Psoas muscle (tissue), 8 donors: Measurements from ENCODE around the gene SRPK1. TPM values are rescaled to one million over a fixed set of nuclear protein-coding genes. Genes with fewer than 3 reads are reported as not detected.
"Not testable (repeated sequence)": the region's sequence is repeated elsewhere in the genome, so short reads cannot be mapped to it uniquely, and the experiment has no call there.

Experiments used
- ATAC-seq, 4 donors: fragments of 200-7000 bp; cut with Tn5 transposase; one replicate each; pipeline ENCODE4 v1.9.1; 2020; ENCODE audit warnings: moderate library complexity in 3 of 4, mild to moderate bottlenecking in 2 of 4
- DNase-seq, 2 donors: peaks; one replicate each; pipeline ENCODE4 v3.0.0-alpha.2; 2020
- H3K27ac ChIP-seq: fragments of 200-600 bp; one replicate; pipeline ENCODE4 v1.8.0; 2022
- H3K27me3 ChIP-seq, 3 donors: fragments of 200-600 bp in 1 of 3; one replicate each; pipeline versions ENCODE4 v1.6.1 to v1.8.0; 2013 to 2022; ENCODE audit warnings: low read length in 2 of 3, mild to moderate bottlenecking in 2 of 3, moderate library complexity in 1 of 3; ENCODE audit not compliant: insufficient read depth in 3 of 3
- H3K36me3 ChIP-seq, 2 donors: fragments of 200-600 bp in 1 of 2; one replicate each; pipeline versions ENCODE4 v1.6.1 to v1.8.0; 2013 to 2022; ENCODE audit warnings: low read depth in 1 of 2, mild to moderate bottlenecking in 1 of 2, moderate library complexity in 1 of 2; ENCODE audit not compliant: insufficient read depth in 1 of 2
- H3K4me1 ChIP-seq: fragments of 200-600 bp; one replicate; pipeline ENCODE4 v1.8.0; 2022
- H3K4me3 ChIP-seq: fragments of 200-600 bp; one replicate; pipeline ENCODE4 v1.8.0; 2022; ENCODE audit warnings: mild to moderate bottlenecking
- H3K9me3 ChIP-seq: fragments of 200-600 bp; one replicate; pipeline ENCODE4 v1.8.0; 2022
- CTCF ChIP-seq: fragments of 200-600 bp; IDR thresholded peaks from one replicate; pipeline ENCODE4 v1.8.0; 2022; ENCODE audit warnings: antibody characterized with exemption
- WGBS, 3 donors: extraction: QIAGEN DNeasy Blood & Tissue Kit; methylation state at CpG; one replicate each; pipeline versions ENCODE4 v1.1.6 to v1.1.7; 2013; 5-methylcytosine and 5-hydroxymethylcytosine counted together
- intact Hi-C, 2 donors: fragments of 100-400 bp; cut with DNase I; formaldehyde crosslinking; loops; one replicate each; pipeline versions ENCODE4 v1.11.0 to v1.14.2; 2022
- polyA plus RNA-seq, 3 donors: library from polyadenylated mRNA; stranded (reverse); fragments of 200-250 nt; gene quantifications; one replicate each; pipeline ENCODE4 v1.2.3, GENCODE V29; 2013
- total RNA-seq, 4 donors: library from RNA; stranded (reverse); fragmentation: NEBNext Ultra II Directional in 2 of 4; extraction: Animal tissue kit (Norgen Biotek cat#: 25700) in 2 of 4; gene quantifications; one replicate each; pipeline versions ENCODE4 v1.2.1 to v1.2.4, GENCODE V29; 2021 to 2023
- donor health status: healthy with polysubstance abuse.
- donor health status: DM: no; HTN: no; CAD: no; lungs with moderate emphysema.
- donor health status: Bipolar disorder and iron deficiency.
- donor health status: healthy.
- donor health status: DM: yes; HTN: yes; CAD: no.
- donor health status: DM: no; HTN: no; CAD: no.
- donor health status: DM: no; HTN: no; CAD: no.
- donor health status: DM: yes; HTN: yes; CAD: no.

SRPK1 gene
- total and polyA plus RNA-seq, 7 donors = 12.2 to 46.9 (median 25.7) TPM

DNA sequence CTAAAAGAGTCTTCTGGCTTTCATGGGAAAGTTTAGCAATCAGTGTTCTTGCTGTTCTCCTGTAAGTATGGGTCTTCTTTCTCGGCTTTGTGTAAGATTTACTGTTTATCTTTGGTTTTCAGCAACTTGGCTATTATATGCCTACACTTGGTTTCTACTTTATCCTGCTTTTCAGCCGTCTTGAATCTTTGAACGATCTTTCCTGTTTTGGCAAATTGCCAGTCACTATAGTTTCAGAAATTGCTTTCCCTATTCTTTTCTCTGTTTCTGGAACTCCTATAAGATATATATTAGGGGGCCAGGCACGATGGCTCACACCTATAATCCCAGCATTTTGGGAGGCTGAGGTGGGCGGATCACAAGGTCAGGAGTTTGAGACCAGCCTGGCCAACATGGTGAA lies 14.6 kb upstream of the SRPK1 start:
- Histone ChIP-seq H3K27ac (no peak overlapping the region), H3K36me3 (no peaks in the 10 kb centered on the region), H3K9me3 (no peaks in the 10 kb centered on the region), H3K27me3 (no peaks in the 10 kb centered on the region), H3K4me1 (no peaks in the 10 kb centered on the region), H3K4me3 (no peak overlapping the region)
- no peak for TF ChIP-seq CTCF
- no peak for DNase-seq
- 51 to 62% (median 55%) methylated on average over 5 of the region's 5 CpGs for WGBS, 3 donors
- intact Hi-C loops = no loop called here
- ATAC-seq = no peak

DNA sequence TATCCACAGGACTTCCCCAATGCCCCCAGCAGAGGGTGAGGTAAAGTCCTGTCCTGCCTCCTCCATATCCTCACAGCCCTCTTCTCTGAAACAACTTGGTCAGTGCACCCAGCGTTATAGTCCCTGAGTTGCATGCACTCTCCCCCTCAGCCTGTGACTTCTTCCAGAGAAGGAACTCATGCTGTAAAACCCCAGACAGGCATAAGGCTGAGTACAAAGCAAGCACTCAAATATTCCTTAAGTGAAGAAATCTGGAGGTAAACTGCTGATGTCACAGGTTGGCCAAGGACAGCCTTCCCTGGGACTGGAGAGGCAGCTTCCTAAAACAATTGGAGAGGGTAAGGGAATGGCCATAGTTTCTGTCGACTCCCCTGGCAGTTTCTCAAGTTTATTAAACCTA lies 12.9 kb upstream of the SRPK1 start:
- Histone ChIP-seq H3K27me3 (no peaks in the 10 kb centered on the region), H3K36me3 (no peaks in the 10 kb centered on the region), H3K27ac (no peak overlapping the region), H3K4me3 (no peak overlapping the region), H3K9me3 (no peaks in the 10 kb centered on the region), H3K4me1 (no peaks in the 10 kb centered on the region)
- intact Hi-C loops = no loop called here
- ATAC-seq = no peak
- DNase-seq = no peak
- no peak for TF ChIP-seq CTCF
- 41 to 46% (median 41%) methylated on average over 2 of the region's 2 CpGs for WGBS, 3 donors

GRCh38 chr6:35931873-35932272 lies 11.0 kb upstream of the SRPK1 start:
- WGBS, 3 donors = 68 to 73% (median 71%) methylated on average over 9 to 10 of the region's 10 CpGs
- H3K4me3 ChIP-seq, intact Hi-C loops, H3K27me3 ChIP-seq, H3K27ac ChIP-seq, H3K4me1 ChIP-seq, ATAC-seq, H3K36me3 ChIP-seq, DNase-seq, H3K9me3 ChIP-seq: not testable (repeated sequence)

DNA sequence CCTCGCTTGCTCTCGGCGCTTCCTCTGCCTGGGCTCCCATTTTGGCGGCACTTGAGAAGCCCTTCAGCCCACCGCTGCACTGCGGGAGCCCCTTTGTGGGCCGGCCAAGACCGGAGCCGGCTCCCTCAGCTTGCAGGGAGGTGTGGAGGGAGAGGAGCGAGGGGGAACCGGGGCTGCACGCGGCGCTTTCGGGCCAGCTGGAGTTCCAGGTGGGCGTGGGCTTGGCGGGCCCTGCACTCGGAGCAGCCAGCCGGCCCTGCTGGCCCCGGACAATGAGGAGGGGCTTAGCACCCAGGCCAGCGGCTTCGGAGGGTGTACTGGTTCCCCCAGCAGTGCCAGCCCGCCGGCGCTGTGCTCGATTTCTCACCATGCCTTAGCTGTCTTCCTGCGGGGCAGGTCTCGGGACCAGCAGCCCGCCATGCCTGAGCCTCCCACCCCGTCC lies 10.2 kb upstream of the SRPK1 start:
- Histone ChIP-seq H3K4me3 (no peak overlapping the region), H3K4me1 (no peaks in the 10 kb centered on the region), H3K36me3 (no peaks in the 10 kb centered on the region), H3K27ac (no peak overlapping the region), H3K27me3 (no peaks in the 10 kb centered on the region), H3K9me3 (no peaks in the 10 kb centered on the region)
- 86 to 89% (median 88%) methylated on average over 25 to 30 of the region's 30 CpGs for WGBS, 3 donors
- no peak for TF ChIP-seq CTCF
- ATAC-seq (no peak), DNase-seq (peak in 1 of 2 donors; percentile 13)
- intact Hi-C loops = no loop called here

GRCh38 chr6:35929601-35930000 lies 8.7 kb upstream of the SRPK1 start:
- Histone ChIP-seq H3K27me3 (no peaks in the 10 kb centered on the region), H3K27ac (no peak overlapping the region), H3K4me1 (no peaks in the 10 kb centered on the region), H3K36me3 (no peaks in the 10 kb centered on the region), H3K9me3 (no peaks in the 10 kb centered on the region), H3K4me3 (no peak overlapping the region)
- WGBS, 3 donors = 82 to 97% (median 94%) methylated on average over 1 of the region's 1 CpG
- intact Hi-C loops = loop anchor here in 1 of 2 donors (10.0 kb wide), 1 partner anchor 165 kb away; no protein-coding TSS in a partner anchor
- DNase-seq = no peak
- TF ChIP-seq CTCF = no peak
- no peak for ATAC-seq
